Measurements from ENCODE around the gene LDLRAP1. TPM values are rescaled to one million over a fixed set of nuclear protein-coding genes. Genes with fewer than 3 reads are reported as not detected.

Gene LDLRAP1
- total RNA-seq, 1 donor from 2014 or later: 6.1 TPM

DNA sequence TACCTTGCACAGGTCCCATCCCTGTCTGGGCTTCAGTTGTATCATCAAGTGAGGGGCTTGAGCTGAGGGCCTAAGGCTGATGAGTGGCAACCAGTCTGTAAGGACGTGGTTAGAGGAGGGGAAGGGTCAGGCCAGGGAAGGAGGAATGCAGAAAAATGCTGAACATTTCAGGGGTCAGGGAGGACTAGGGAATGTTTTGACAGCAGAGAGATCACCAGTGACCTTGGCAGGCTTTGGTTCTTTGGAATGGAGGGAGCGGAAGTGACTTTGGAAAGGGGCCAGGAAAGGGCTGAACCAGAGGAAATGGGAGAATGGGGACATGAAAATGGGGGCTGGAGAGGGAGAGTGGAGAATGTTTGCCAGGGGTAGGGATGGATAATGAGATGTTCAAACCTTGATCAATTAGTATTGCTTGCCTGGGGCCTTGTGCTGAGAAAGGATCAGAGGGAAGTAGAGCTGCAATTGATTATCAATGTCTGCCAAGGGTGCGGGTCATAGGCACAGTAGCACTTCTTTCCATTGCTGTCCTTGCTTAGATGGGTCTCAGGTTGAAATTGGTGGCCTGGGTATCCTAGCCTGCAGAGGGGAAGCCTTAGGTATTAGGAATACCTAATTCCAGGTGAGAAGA lies 7.4 kb downstream of the LDLRAP1 start:
- no peak overlapping the region for H3K4me3 ChIP-seq (ENCODE audit: low read depth, low read length)
- DNase-seq (ENCODE audit: low read depth): no peak

GRCh38 chr1:25553749-25554429 lies 10.5 kb downstream of the LDLRAP1 start:
- TF ChIP-seq CTCF (conservative IDR thresholded peaks at IDR 0.05; ENCODE audit: low read depth, low read length): no peak
- no peak for DNase-seq (ENCODE audit: low read depth)

More for the DNA sequence above, 7.4 kb downstream of the LDLRAP1 start:
- TF ChIP-seq CTCF (conservative IDR thresholded peaks at IDR 0.05; ENCODE audit: low read depth, low read length): no peak

DNA sequence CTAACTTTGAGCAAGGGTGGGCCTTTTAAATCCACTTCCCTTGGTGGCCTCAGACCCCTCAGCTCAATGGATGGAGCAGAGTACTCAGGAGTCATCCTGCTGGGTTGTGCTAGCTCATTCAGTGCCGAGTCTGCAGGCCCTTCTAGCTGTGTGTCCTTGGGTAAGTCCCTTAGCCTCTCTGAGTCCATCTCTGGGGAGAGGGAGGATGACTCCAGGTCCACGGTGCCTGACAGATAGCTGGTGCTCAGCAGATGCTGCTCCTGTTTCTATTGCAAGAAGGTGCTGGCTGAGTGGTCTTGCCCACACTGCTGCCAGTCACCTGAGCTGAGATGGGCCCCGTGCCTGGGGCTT lies 11.0 kb downstream of the LDLRAP1 start:
- TF ChIP-seq CTCF (conservative IDR thresholded peaks at IDR 0.05; ENCODE audit: low read depth, low read length): no peak
- DNase-seq (ENCODE audit: low read depth): no peak
- no peak overlapping the region for H3K4me3 ChIP-seq (ENCODE audit: low read depth, low read length)

More at GRCh38 chr1:25553749-25554429, 10.5 kb downstream of the LDLRAP1 start:
- no peak overlapping the region for H3K4me3 ChIP-seq (ENCODE audit: low read depth, low read length)

DNA sequence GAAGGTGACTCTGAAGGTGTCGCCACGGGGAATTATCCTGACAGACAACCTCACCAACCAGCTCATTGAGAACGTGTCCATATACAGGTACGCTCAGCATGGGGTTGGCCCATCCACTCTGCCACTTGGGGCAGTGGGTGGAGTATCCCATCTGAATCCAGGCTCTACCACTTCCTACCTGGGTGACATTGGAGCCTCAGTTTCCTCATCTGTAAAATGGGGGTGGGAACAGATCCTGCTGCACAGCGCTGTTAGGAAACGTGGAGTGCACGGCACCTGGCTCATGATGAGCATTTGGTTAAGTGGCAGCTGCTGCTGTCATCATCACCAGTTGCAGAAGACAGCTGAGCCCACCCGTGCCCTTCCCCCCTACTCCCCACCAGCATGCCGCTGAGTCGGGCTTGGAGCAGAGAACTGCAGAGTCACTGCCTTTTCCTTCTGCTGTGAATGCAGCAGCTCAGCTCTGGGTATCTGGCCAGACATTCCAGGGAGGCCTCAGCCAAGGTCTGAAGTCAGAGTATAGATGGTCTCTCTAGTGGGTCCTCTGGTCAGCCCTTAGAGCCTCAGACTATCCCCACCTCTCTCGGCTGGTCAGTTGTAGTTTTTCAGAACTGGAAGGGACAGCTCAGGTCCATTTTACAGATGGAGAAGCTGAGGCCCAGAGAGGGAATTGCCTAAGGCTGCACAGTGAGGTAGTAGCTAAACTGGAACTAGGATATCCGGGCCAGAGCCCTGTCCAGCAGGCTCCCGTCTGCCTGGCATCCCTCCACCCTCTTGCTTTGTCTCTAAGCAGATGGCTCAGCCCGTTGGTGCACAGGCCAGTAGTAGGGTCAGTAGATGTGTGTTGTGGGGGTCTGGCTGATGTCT lies 11.7 kb downstream of the LDLRAP1 start:
- H3K4me3 ChIP-seq (ENCODE audit: low read depth, low read length): no peak overlapping the region
- DNase-seq (ENCODE audit: low read depth): no peak
- no peak for TF ChIP-seq CTCF (conservative IDR thresholded peaks at IDR 0.05; ENCODE audit: low read depth, low read length)

DNA sequence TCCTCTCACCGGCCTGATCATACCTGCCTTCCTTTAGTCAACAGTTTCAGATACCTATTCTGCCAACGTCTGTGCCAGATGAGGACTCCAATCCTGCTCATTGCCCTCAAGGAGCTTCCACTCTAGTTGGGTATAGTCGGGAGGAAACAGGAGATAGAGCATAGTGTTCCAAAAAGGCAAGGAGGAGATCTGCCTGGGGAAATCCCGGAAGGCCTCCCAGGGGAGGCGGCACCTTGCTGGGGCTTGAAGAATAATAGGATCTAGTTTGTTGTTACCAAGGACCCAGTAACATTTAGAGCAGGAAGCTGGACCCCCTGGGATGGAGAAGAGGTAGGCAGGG lies 12.3 kb downstream of the LDLRAP1 start:
- DNase-seq (ENCODE audit: low read depth): no peak
- TF ChIP-seq CTCF (conservative IDR thresholded peaks at IDR 0.05; ENCODE audit: low read depth, low read length): no peak
- no peak overlapping the region for H3K4me3 ChIP-seq (ENCODE audit: low read depth, low read length)

DNA sequence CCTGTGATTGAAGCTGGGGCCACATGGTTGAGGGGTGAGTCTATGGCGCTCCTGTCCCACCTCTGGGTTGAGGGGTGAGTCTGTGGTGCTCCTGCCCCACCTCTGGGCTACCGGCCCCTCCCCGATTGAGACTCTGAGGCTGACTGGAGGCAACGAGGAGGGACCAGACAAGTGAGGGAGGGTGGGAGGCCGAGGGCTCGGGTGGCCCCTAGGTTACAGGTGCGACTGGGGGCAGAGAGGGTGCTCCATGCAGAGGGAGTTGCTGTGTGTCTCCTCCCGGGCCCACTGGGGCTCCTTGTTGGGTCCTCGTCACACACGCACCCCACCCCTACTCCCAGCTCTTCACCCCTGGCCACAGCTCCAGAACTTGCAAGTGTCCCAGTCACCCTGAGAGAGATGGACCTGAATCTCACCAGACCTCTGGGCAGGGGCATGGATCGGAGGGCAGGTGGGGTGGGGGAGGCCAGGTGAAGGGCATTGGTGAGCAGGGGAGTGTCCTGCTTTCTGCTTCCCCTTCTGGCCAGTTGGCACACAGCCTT lies 12.8 kb downstream of the LDLRAP1 start:
- no peak for TF ChIP-seq CTCF (conservative IDR thresholded peaks at IDR 0.05; ENCODE audit: low read depth, low read length)
- no peak overlapping the region for H3K4me3 ChIP-seq (ENCODE audit: low read depth, low read length)
- DNase-seq (ENCODE audit: low read depth): no peak

Data from epithelial cell of proximal tubule (primary cell).